H1 (cell line): ENCODE measurements around the gene ENTPD1. TPM values are rescaled to one million over a fixed set of nuclear protein-coding genes. Genes with fewer than 3 reads are reported as not detected.

ENCODE experiments used
- CBX5 ChIP-seq: fragments of 300-800, 300-1000 bp; sonication (generic); IDR thresholded peaks from 2 replicates; pipeline ENCODE4 v1.7.1; 2016; ENCODE audit warnings: antibody characterized with exemption, low read length, low read depth
- CHD1 ChIP-seq: IDR thresholded peaks from 2 replicates; pipeline ENCODE4 v1.6.1; 2012; ENCODE audit warnings: low read depth, low read length, improper control_type of control experiment
- KDM1A ChIP-seq: fragments of 200-600, 300-600 bp; sonication (generic); IDR thresholded peaks from 2 replicates; pipeline ENCODE4 v1.7.1; 2016; ENCODE audit warnings: mild to moderate bottlenecking, low read length, borderline replicate concordance
- KDM4A ChIP-seq: IDR thresholded peaks from one replicate; pipeline ENCODE4 v1.7.1; 2012; ENCODE audit warnings: low read depth, mild to moderate bottlenecking, moderate library complexity, low read length, inconsistent platforms; ENCODE audit not compliant: severe bottlenecking
- POLR2AphosphoS5 ChIP-seq: IDR thresholded peaks from 2 replicates; pipeline ENCODE4 v1.6.1; 2011; ENCODE audit warnings: low read depth, low read length
- SIX5 ChIP-seq: IDR thresholded peaks from 2 replicates; pipeline ENCODE4 v1.6.1; 2011; ENCODE audit warnings: mild to moderate bottlenecking, low read depth, low read length
- SRF ChIP-seq: IDR thresholded peaks from 2 replicates; pipeline ENCODE4 v1.6.1; 2011; ENCODE audit warnings: mild to moderate bottlenecking, low read depth, low read length, moderate library complexity
- TAF7 ChIP-seq: optimal IDR thresholded peaks from 2 replicates; pipeline ENCODE3; 2011; ENCODE audit warnings: low read depth, mild to moderate bottlenecking, inconsistent platforms, low read length, moderate library complexity, borderline replicate concordance
- polyA plus RNA-seq, 7 experiments: library from polyadenylated mRNA; depleted of rRNA in 3 of 7; stranded (reverse) in 5 of 7; unstranded in 2 of 7; fragments of >200 nt in 5 of 7; fragments of 200-250 nt in 2 of 7; gene quantifications; 1 replicate in 5 of 7; 2 replicates in 1 of 7; 4 replicates in 1 of 7; pipeline versions ENCODE4 v1.2.1 to v1.2.3, GENCODE V29; 2011 to 2013; ENCODE audit warnings: missing spikeins in 2 of 7, mixed read lengths in 2 of 7
- total RNA-seq: library from RNA; stranded (reverse); fragmentation: NEBNext Ultra II Directional; extraction: Animal tissue kit (Norgen Biotek cat#: 25700); gene quantifications from 2 replicates; pipeline ENCODE4 v1.2.1, GENCODE V29; 2021

Gene ENTPD1
- total and polyA plus RNA-seq, 2 of the 8 experiments (the other 6 are each of a cell fraction or from before 2014, with no cell fraction given), result 2.2 to 2.5 TPM

- no peak for TF ChIP-seq KDM4A
- no peak for TF ChIP-seq SIX5
- no peak for TF ChIP-seq CHD1
- no peak for TF ChIP-seq KDM1A
- TF ChIP-seq TAF7, result no peak
- no peak for TF ChIP-seq SRF
- no peak for TF ChIP-seq CBX5
- TF ChIP-seq POLR2AphosphoS5, result no peak
- TF ChIP-seq, all 59 proteins: peak for 0
Observed at GRCh38 chr10:95889830-95890229, 133.9 kb downstream of the ENTPD1 start (continued).
